ENCODE data around the gene TLE5.
"Not testable (repeated sequence)": the region's sequence is repeated elsewhere in the genome, so short reads cannot be mapped to it uniquely, and the experiment has no call there.

TLE5 gene

GRCh38 chr19:3039641-3040077 lies 22.6 kb downstream of the TLE5 start:
- ATAC-seq (ENCODE audit: insufficient read depth, low read depth) (no peak), DNase-seq (no peak)
- H3K27me3 ChIP-seq (ENCODE audit: insufficient read depth, low read length, poor library complexity): no peaks in the 10 kb centered on the region
- no peak overlapping the region for H3K27ac ChIP-seq (ENCODE audit: low read length)
- H3K9ac ChIP-seq (ENCODE audit: low read depth, low read length): no peak overlapping the region
- H3K9me3 ChIP-seq (ENCODE audit: insufficient read depth, low read length, severe bottlenecking): no peaks in the 10 kb centered on the region
- H3K79me2 ChIP-seq (ENCODE audit: insufficient read depth, low read length): no peaks in the 10 kb centered on the region
- H4K20me1 ChIP-seq (ENCODE audit: insufficient read depth, low read length): no peaks in the 10 kb centered on the region
- H3K36me3 ChIP-seq (ENCODE audit: insufficient read depth, low read length): no peaks in the 10 kb centered on the region
- H3K4me1 ChIP-seq (ENCODE audit: insufficient read depth, low read length): peaks cover 43% of the 10 kb centered on the region
- TF ChIP-seq CTCF (IDR thresholded peaks at IDR 0.05; ENCODE audit: borderline replicate concordance, extremely low read depth, low read length, poor library complexity, severe bottlenecking) (no peak), EZH2 (IDR thresholded peaks at IDR 0.05; ENCODE audit: borderline replicate concordance, low read depth, low read length, severe bottlenecking) (no peak)
- no peak overlapping the region for H3K4me3 ChIP-seq (ENCODE audit: low read depth in 1 of 2, low read length in 2 of 2)
- H2AFZ ChIP-seq (ENCODE audit: low read depth, low read length): no peak overlapping the region
- no peak overlapping the region for H3K4me2 ChIP-seq (ENCODE audit: insufficient read depth, low read length)

DNA sequence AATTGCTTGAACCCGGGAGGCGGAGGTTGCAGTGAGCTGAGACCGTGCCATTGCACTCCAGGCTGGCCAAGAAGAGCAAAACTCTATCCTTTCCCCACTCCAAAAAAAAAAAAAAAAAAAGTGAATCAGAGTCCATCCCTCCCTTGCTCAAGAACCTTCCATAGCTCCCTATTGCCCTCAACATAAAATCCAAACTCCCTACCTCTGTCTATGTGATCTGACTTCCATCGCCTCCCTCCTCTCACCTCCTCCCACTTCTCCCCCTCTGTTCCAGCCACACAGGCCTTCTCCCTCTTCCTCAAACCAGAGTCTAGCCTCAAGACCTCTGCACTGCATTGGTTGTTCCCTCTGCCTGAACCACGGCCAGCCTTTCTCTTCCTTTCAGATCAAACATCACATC lies 23.2 kb downstream of the TLE5 start:
- H3K4me1 ChIP-seq (ENCODE audit: insufficient read depth, low read length): peaks cover 48% of the 10 kb centered on the region
- TF ChIP-seq CTCF (IDR thresholded peaks at IDR 0.05; ENCODE audit: borderline replicate concordance, extremely low read depth, low read length, poor library complexity, severe bottlenecking): no peak
- DNase-seq (no peak), ATAC-seq (ENCODE audit: insufficient read depth, low read depth) (no peak)
- no peaks in the 10 kb centered on the region for H3K36me3 ChIP-seq (ENCODE audit: insufficient read depth, low read length)
- no peak overlapping the region for H3K4me2 ChIP-seq (ENCODE audit: insufficient read depth, low read length)
- H3K9me3 ChIP-seq (ENCODE audit: insufficient read depth, low read length, severe bottlenecking): no peaks in the 10 kb centered on the region
- no peaks in the 10 kb centered on the region for H3K27me3 ChIP-seq (ENCODE audit: insufficient read depth, low read length, poor library complexity)
- no peak overlapping the region for H3K9ac ChIP-seq (ENCODE audit: low read depth, low read length)
- H2AFZ ChIP-seq (ENCODE audit: low read depth, low read length): no peak overlapping the region
- no peak overlapping the region for H3K4me3 ChIP-seq (ENCODE audit: low read depth in 1 of 2, low read length in 2 of 2)
- no peak overlapping the region for H3K27ac ChIP-seq (ENCODE audit: low read length)
- no peaks in the 10 kb centered on the region for H3K79me2 ChIP-seq (ENCODE audit: insufficient read depth, low read length)
- H4K20me1 ChIP-seq (ENCODE audit: insufficient read depth, low read length): no peaks in the 10 kb centered on the region

DNA sequence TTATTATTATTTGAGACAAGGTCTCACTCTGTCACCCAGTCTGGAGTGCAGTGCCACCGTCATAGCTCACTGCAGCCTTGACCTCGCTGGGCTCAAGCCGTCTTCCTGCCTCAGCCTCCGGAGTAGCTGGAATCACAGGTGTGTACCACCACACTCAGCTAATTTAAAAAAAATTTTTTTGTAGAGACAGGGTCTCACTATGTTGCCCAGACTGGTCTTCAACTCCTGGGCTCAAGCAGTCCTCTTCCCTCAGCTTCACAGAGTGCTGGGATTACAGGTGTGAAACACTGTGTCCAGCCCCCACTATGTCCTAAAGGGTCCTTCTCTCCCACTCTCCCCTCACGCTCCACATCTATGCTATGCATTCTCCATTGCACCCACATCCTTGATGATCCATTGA lies 24.1 kb downstream of the TLE5 start:
- no peak for TF ChIP-seq CTCF (IDR thresholded peaks at IDR 0.05; ENCODE audit: borderline replicate concordance, extremely low read depth, low read length, poor library complexity, severe bottlenecking)
- TF ChIP-seq EZH2 (IDR thresholded peaks at IDR 0.05; ENCODE audit: borderline replicate concordance, low read depth, low read length, severe bottlenecking): no peak
- Histone ChIP-seq H4K20me1 (ENCODE audit: insufficient read depth, low read length) (no peaks in the 10 kb centered on the region), H3K4me2 (ENCODE audit: insufficient read depth, low read length) (no peak overlapping the region), H3K79me2 (ENCODE audit: insufficient read depth, low read length) (no peaks in the 10 kb centered on the region), H3K9ac (ENCODE audit: low read depth, low read length) (no peak overlapping the region), H2AFZ (ENCODE audit: low read depth, low read length) (no peak overlapping the region), H3K4me3 (ENCODE audit: low read depth in 1 of 2, low read length in 2 of 2) (no peak overlapping the region), H3K36me3 (ENCODE audit: insufficient read depth, low read length) (no peaks in the 10 kb centered on the region), H3K9me3 (ENCODE audit: insufficient read depth, low read length, severe bottlenecking) (no peaks in the 10 kb centered on the region), H3K4me1 (ENCODE audit: insufficient read depth, low read length) (peaks cover 46% of the 10 kb centered on the region), H3K27me3 (ENCODE audit: insufficient read depth, low read length, poor library complexity) (no peaks in the 10 kb centered on the region), H3K27ac (ENCODE audit: low read length) (no peak overlapping the region)
- DNase-seq: no peak
- ATAC-seq (ENCODE audit: insufficient read depth, low read depth): no peak

DNA sequence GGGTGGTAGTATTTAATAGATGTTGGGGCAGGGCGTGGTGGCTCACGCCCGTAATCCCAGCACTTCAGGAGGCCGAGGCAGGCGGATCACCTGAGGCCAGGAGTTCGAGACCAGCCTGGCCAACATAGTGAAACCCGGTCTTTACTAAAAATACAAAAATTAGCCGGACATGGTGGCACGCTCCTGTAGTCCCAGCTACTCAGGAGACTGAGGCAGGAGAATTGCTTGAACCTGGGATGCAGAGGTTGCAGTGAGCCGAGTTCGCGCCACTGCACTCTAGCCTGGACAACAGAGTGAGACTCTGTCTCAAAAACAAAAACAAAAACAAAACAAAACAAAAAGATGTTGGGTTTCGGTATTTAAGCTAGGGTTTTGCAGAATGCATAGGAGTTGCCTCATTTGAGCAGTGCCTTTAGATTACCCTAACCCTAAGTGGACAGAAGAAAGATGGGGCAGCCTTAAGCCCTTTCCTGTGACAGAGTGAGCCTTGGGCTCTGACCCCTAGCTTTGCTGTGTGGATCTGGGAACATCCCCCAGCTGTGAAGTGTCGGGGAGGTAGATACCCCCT lies 25.2 kb downstream of the TLE5 start:
- not testable (repeated sequence) for H3K27me3 ChIP-seq (ENCODE audit: insufficient read depth, low read length, poor library complexity); H3K9me3 ChIP-seq (ENCODE audit: insufficient read depth, low read length, severe bottlenecking); H2AFZ ChIP-seq (ENCODE audit: low read depth, low read length); H3K36me3 ChIP-seq (ENCODE audit: insufficient read depth, low read length); H4K20me1 ChIP-seq (ENCODE audit: insufficient read depth, low read length); ATAC-seq (ENCODE audit: insufficient read depth, low read depth); DNase-seq; H3K79me2 ChIP-seq (ENCODE audit: insufficient read depth, low read length)
- peaks cover 36% of the 10 kb centered on the region for H3K4me1 ChIP-seq (ENCODE audit: insufficient read depth, low read length)
- H3K9ac ChIP-seq (ENCODE audit: low read depth, low read length): peak overlapping the region; percentile 84; the same call in 1 of the 2 replicates
- H3K4me3 ChIP-seq (ENCODE audit: low read depth in 1 of 2, low read length in 2 of 2): peak overlapping the region in 1 of 2 experiments; percentile 69; a peak in 1 of 4 replicates
- H3K27ac ChIP-seq (ENCODE audit: low read length): peak overlapping the region; percentile 85; the same call in 1 of the 2 replicates
- H3K4me2 ChIP-seq (ENCODE audit: insufficient read depth, low read length): peak overlapping the region; percentile 80
